Measurements from ENCODE around the gene SRPK3.

- TF ChIP-seq TCF7L2 (IDR thresholded peaks at IDR 0.05; ENCODE audit: low read depth, low read length) (no peak), CTCF (IDR thresholded peaks at IDR 0.05) (no peak), POLR2AphosphoS5 (IDR thresholded peaks at IDR 0.05; ENCODE audit: low read depth, low read length) (no peak), REST (IDR thresholded peaks at IDR 0.05; ENCODE audit: insufficient read depth in 1 of 2, low read depth in 2 of 2, low read length in 1 of 2) (no peak), SIN3A (IDR thresholded peaks at IDR 0.05; ENCODE audit: borderline replicate concordance, insufficient read depth, low read depth, low read length) (no peak)
Observed at GRCh38 chrX:153736871-153737441, 43.9 kb upstream of the SRPK3 start.

Measured in Panc1 (cell line).